ENCODE measurements around the gene ZNF528.
A peak's percentile ranks its signal among the peaks of the same experiment; 100 is the strongest.

ZNF528 gene

DNA sequence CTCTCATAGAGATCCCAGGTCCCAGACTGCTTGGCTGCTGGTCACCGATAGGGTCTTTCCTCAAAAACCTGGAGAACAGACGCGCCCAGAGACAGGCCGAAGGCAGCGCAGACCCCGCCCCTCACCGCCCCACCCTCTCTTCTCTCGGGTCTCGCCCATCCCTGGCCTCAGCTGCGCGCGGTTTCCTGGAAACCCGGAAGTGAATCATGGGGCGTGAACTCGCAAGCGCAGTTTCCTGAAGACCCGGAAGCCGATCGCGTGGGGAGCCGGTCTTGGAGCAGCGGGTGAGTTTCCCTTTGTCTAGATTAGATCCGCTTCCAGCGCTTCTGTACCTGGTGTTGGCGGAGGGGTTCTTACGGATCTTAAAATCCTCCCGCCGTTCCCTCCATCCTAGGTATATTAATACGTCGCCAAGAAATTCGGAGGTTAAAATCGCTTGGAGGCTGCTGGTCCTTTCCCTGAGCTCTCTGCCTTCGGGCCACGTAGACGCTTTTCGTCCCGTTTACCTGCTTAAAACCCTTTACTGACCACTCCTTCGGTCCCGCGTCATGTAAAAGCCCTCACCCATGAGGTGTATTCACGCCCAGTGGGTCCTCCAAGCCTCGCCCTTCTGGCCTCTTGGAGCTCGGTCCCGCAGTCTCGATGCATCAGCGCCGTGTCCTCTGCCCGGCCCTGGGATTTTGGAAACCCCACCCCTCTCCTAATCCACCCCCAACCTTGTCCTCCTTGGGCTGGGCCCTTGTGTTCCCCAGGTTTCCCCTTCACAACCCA lies 55.9 kb downstream of the ZNF528 start, which contains the start of gene ZNF578:
Gene ZNF578 (plus strand): TSS at position 230 of the 771 bp plus-strand sequence. CDS start 48,293 bp downstream, outside the sequence.
- POLR2A ChIA-PET, result no interaction called here
- CTCF ChIA-PET, result no interaction called here
- DNase-seq (ENCODE audit: extremely low spot score), result no peak
- no peak for TF ChIP-seq NFRKB (IDR thresholded peaks at IDR 0.05)
- TF ChIP-seq, protein P1, sequence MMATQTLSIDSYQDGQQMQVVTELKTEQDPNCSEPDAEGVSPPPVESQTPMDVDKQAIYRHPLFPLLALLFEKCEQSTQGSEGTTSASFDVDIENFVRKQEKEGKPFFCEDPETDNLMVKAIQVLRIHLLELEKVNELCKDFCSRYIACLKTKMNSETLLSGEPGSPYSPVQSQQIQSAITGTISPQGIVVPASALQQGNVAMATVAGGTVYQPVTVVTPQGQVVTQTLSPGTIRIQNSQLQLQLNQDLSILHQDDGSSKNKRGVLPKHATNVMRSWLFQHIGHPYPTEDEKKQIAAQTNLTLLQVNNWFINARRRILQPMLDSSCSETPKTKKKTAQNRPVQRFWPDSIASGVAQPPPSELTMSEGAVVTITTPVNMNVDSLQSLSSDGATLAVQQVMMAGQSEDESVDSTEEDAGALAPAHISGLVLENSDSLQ (IDR thresholded peaks at IDR 0.05), result no peak
- TF ChIP-seq SUZ12 (IDR thresholded peaks at IDR 0.05), result no peak
- no peak for TF ChIP-seq FOXK2 (IDR thresholded peaks at IDR 0.05)
- no peak for TF ChIP-seq CTBP1 (IDR thresholded peaks at IDR 0.05; ENCODE audit: borderline replicate concordance)
- no peak for TF ChIP-seq ZNF384 (IDR thresholded peaks at IDR 0.05)
- no peak for TF ChIP-seq SP1 (IDR thresholded peaks at IDR 0.05)
- no peak for TF ChIP-seq ELF4 (IDR thresholded peaks at IDR 0.05)
- no peak for TF ChIP-seq BHLHE40 (IDR thresholded peaks at IDR 0.05; ENCODE audit: borderline replicate concordance)
- TF ChIP-seq ARNT (IDR thresholded peaks at IDR 0.05), result no peak
- TF ChIP-seq HDGF (IDR thresholded peaks at IDR 0.05; ENCODE audit: borderline replicate concordance), result no peak

- ChIA-PET CTCF (no interaction called here), POLR2A (no interaction called here)
- no peak for TF ChIP-seq FOXK2 (IDR thresholded peaks at IDR 0.05)
- no peak for TF ChIP-seq SP1 (IDR thresholded peaks at IDR 0.05)
- TF ChIP-seq, protein P1 (IDR thresholded peaks at IDR 0.05), result peak; percentile 8; the same call in 1 of the 2 replicates
- TF ChIP-seq TARDBP (IDR thresholded peaks at IDR 0.05), result no peak
- no peak for TF ChIP-seq FOXA1 (IDR thresholded peaks at IDR 0.05)
- peak; percentile 13 for DNase-seq (ENCODE audit: extremely low spot score)
Measured at GRCh38 chr19:52464798-52465470, 67.3 kb downstream of the ZNF528 start.

Measured in HEK293T (cell line).